Left ventricle myocardium inferior (tissue), 1 donor: ENCODE data around the gene SLC36A3. TPM values are rescaled to one million over a fixed set of nuclear protein-coding genes. Genes with fewer than 3 reads are reported as not detected.

Source experiments
- DNase-seq: peaks from one replicate; pipeline ENCODE4 v3.0.0-alpha.2; 2020
- H3K27ac ChIP-seq: fragments of 200-600 bp; replicated peaks from 2 replicates; pipeline ENCODE4 v1.8.0; 2021
- H3K27me3 ChIP-seq: fragments of 200-600 bp; 2 replicates; pipeline ENCODE4 v1.8.0; 2021; ENCODE audit warnings: low read depth
- H3K36me3 ChIP-seq: fragments of 200-600 bp; 2 replicates; pipeline ENCODE4 v1.8.0; 2021
- H3K4me1 ChIP-seq: fragments of 200-600 bp; 2 replicates; pipeline ENCODE4 v1.8.0; 2021
- H3K4me3 ChIP-seq: fragments of 200-600 bp; 2 replicates; pipeline ENCODE4 v1.8.0; 2021; ENCODE audit warnings: mild to moderate bottlenecking, moderate library complexity
- H3K9me3 ChIP-seq: fragments of 200-600 bp; replicated peaks from 2 replicates; pipeline ENCODE4 v1.8.0; 2021
- CTCF ChIP-seq: fragments of 200-600 bp; IDR thresholded peaks from 2 replicates; pipeline ENCODE4 v1.8.0; 2021; ENCODE audit warnings: antibody characterized with exemption, mild to moderate bottlenecking, borderline replicate concordance
- intact Hi-C: fragments of 100-400 bp; cut with micrococcal nuclease; formaldehyde crosslinking; loops from one replicate; pipeline ENCODE4 v1.11.0; 2022
- total RNA-seq: library from RNA; stranded (reverse); fragmentation: NEBNext Ultra II Directional; extraction: Animal tissue kit (Norgen Biotek cat#: 25700); gene quantifications from one replicate; pipeline ENCODE4 v1.2.1, GENCODE V29; 2021
- donor health status: DM: no; HTN: yes; CAD: no; lungs with severe emphysema.

SLC36A3 gene
- total RNA-seq, 1 donor from 2014 or later, result not detected

GRCh38 chr5:151234476-151235238 is 68.9 kb downstream of the SLC36A3 start:
- intact Hi-C loops, result loop anchor here (5.0 kb wide), 1 partner anchor 67 kb away; no protein-coding TSS in a partner anchor
- H3K4me3 ChIP-seq, result peak overlapping the region; percentile 42
- peak overlapping the region; percentile 91 for H3K27ac ChIP-seq
- H3K4me1 ChIP-seq, result peaks cover 58% of the 10 kb centered on the region
- no peaks in the 10 kb centered on the region for H3K9me3 ChIP-seq
- DNase-seq, result peak; percentile 76
- H3K27me3 ChIP-seq, result no peaks in the 10 kb centered on the region
- TF ChIP-seq CTCF, result no peak
- no peaks in the 10 kb centered on the region for H3K36me3 ChIP-seq

GRCh38 chr5:151233616-151234085 is 69.9 kb downstream of the SLC36A3 start:
- intact Hi-C loops, result no loop called here
- no peaks in the 10 kb centered on the region for H3K36me3 ChIP-seq
- no peaks in the 10 kb centered on the region for H3K27me3 ChIP-seq
- no peak for TF ChIP-seq CTCF
- peaks cover 48% of the 10 kb centered on the region for H3K4me1 ChIP-seq
- H3K9me3 ChIP-seq, result no peaks in the 10 kb centered on the region
- H3K27ac ChIP-seq, result peak overlapping the region; percentile 91
- no peak overlapping the region for H3K4me3 ChIP-seq
- no peak for DNase-seq

GRCh38 chr5:151231359-151231758 is 72.2 kb downstream of the SLC36A3 start:
- no peak for TF ChIP-seq CTCF

GRCh38 chr5:151230048-151230680 is 73.4 kb downstream of the SLC36A3 start:
- intact Hi-C loops, result no loop called here
- TF ChIP-seq CTCF, result no peak
- H3K4me1 ChIP-seq, result peaks cover 28% of the 10 kb centered on the region
- no peaks in the 10 kb centered on the region for H3K9me3 ChIP-seq
- no peak overlapping the region for H3K4me3 ChIP-seq
- peak overlapping the region; percentile 18 for H3K27ac ChIP-seq
- H3K36me3 ChIP-seq, result no peaks in the 10 kb centered on the region
- H3K27me3 ChIP-seq, result no peaks in the 10 kb centered on the region
- no peak for DNase-seq

More at GRCh38 chr5:151231359-151231758, 72.2 kb downstream of the SLC36A3 start:
- H3K36me3 ChIP-seq, result no peaks in the 10 kb centered on the region
- DNase-seq, result no peak
- no peaks in the 10 kb centered on the region for H3K27me3 ChIP-seq
- H3K4me3 ChIP-seq, result no peak overlapping the region
- H3K27ac ChIP-seq, result no peak overlapping the region
- H3K9me3 ChIP-seq, result no peaks in the 10 kb centered on the region
- intact Hi-C loops, result no loop called here
- peaks cover 32% of the 10 kb centered on the region for H3K4me1 ChIP-seq

- Histone ChIP-seq H3K36me3 (no peaks in the 10 kb centered on the region), H3K4me1 (peaks cover 26% of the 10 kb centered on the region), H3K9me3 (no peaks in the 10 kb centered on the region), H3K27ac (no peak overlapping the region), H3K4me3 (no peak overlapping the region), H3K27me3 (no peaks in the 10 kb centered on the region)
- intact Hi-C loops, result no loop called here
- no peak for DNase-seq
- TF ChIP-seq CTCF, result no peak
Measured at GRCh38 chr5:151228986-151229385, 74.6 kb downstream of the SLC36A3 start.
